ENCODE data around the gene MAG.

DNA sequence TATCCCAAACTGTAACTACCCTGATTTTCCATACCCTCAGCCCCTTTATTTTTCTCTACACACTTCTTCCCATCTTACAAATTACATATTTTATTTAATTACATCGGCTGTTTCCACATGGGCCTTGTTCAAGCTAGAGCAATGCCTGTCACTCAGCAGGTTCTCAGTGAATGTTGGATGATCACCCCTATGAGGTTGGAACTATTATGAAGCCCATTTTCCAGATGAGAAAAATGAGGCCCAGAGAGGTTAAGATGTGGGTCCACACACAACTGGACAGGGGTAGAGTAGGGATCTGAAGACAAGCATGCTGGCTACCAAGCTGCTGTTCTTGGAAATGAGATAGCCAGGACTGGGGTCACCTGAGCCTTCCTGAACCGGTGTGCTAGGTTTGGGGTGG lies 10.0 kb downstream of the MAG start:
- TF ChIP-seq, protein P1, sequence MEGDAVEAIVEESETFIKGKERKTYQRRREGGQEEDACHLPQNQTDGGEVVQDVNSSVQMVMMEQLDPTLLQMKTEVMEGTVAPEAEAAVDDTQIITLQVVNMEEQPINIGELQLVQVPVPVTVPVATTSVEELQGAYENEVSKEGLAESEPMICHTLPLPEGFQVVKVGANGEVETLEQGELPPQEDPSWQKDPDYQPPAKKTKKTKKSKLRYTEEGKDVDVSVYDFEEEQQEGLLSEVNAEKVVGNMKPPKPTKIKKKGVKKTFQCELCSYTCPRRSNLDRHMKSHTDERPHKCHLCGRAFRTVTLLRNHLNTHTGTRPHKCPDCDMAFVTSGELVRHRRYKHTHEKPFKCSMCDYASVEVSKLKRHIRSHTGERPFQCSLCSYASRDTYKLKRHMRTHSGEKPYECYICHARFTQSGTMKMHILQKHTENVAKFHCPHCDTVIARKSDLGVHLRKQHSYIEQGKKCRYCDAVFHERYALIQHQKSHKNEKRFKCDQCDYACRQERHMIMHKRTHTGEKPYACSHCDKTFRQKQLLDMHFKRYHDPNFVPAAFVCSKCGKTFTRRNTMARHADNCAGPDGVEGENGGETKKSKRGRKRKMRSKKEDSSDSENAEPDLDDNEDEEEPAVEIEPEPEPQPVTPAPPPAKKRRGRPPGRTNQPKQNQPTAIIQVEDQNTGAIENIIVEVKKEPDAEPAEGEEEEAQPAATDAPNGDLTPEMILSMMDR (conservative IDR thresholded peaks at IDR 0.05) = no peak
- no peak for TF ChIP-seq EZH2 (IDR thresholded peaks at IDR 0.05; ENCODE audit: low read depth)

All from PC-9 (cell line).